ENCODE results near the gene NUP93. TPM values are rescaled to one million over a fixed set of nuclear protein-coding genes. Genes with fewer than 3 reads are reported as not detected.
"Not testable (repeated sequence)": the region's sequence is repeated elsewhere in the genome, so short reads cannot be mapped to it uniquely, and the experiment has no call there.

NUP93 gene
- total RNA-seq, 1 experiment from 2014 or later, result 144 TPM

GRCh38 chr16:56715126-56715525 lies 14.8 kb upstream of the NUP93 start (continued):
- TF ChIP-seq ATF3 (IDR thresholded peaks at IDR 0.05) (no peak), CBX3 (IDR thresholded peaks at IDR 0.05; ENCODE audit: low read depth) (no peak), MAX (IDR thresholded peaks at IDR 0.05) (no peak), ZFX (IDR thresholded peaks at IDR 0.05) (no peak), CEBPB (IDR thresholded peaks at IDR 0.05; ENCODE audit: low read depth) (no peak), REST (IDR thresholded peaks at IDR 0.05; ENCODE audit: low read depth) (no peak), ELF1 (IDR thresholded peaks at IDR 0.05; ENCODE audit: borderline replicate concordance, low read depth) (no peak), ZNF274 (IDR thresholded peaks at IDR 0.05; ENCODE audit: low read depth, low read length) (no peak)

GRCh38 chr16:56716761-56717160 lies 13.2 kb upstream of the NUP93 start:
- intact Hi-C loops (cut with micrococcal nuclease), result no loop called here
- Histone ChIP-seq H2AFZ (ENCODE audit: low read depth, low read length, poor library complexity, severe bottlenecking) (no peak overlapping the region), H3K9me2 (ENCODE audit: insufficient read depth) (no peaks in the 10 kb centered on the region), H3K27ac (ENCODE audit: low read depth, low read length) (no peak overlapping the region), H3K36me3 (ENCODE audit: control insufficient read depth in 1 of 2, insufficient read depth in 2 of 2, low read length in 2 of 2) (no peaks in the 10 kb centered on the region), H3K4me2 (ENCODE audit: low read length) (no peak overlapping the region), H4K20me1 (ENCODE audit: insufficient read depth) (no peaks in the 10 kb centered on the region), H3K9ac (ENCODE audit: low read length) (no peak overlapping the region), H3K4me1 (ENCODE audit: control insufficient read depth in 1 of 2, insufficient read depth in 2 of 2, low read length in 2 of 2) (no peaks in the 10 kb centered on the region), H3K9me3 (ENCODE audit: control insufficient read depth in 1 of 2, insufficient read depth in 1 of 2, low read depth in 1 of 2, low read length in 2 of 2) (no peaks in the 10 kb centered on the region), H3K79me2 (ENCODE audit: insufficient read depth, low read length) (no peaks in the 10 kb centered on the region), H3K4me3 (replicated peaks in 1 of 2; ENCODE audit: low read depth in 1 of 2, low read length in 2 of 2) (no peak overlapping the region), H3K27me3 (ENCODE audit: insufficient read depth, low read length) (no peaks in the 10 kb centered on the region)
- ATAC-seq (no peak), DNase-seq (ENCODE audit: low read depth, low spot score) (no peak)
- TF ChIP-seq FOSL1 (IDR thresholded peaks at IDR 0.05; ENCODE audit: low read depth) (no peak), POLR2AphosphoS5 (IDR thresholded peaks at IDR 0.05; ENCODE audit: low read depth, low read length) (no peak), ATF3 (IDR thresholded peaks at IDR 0.05) (no peak), TCF7L2 (IDR thresholded peaks at IDR 0.05; ENCODE audit: borderline replicate concordance, extremely low read depth, insufficient read depth, insufficient read length) (no peak), YY1 (IDR thresholded peaks at IDR 0.05; ENCODE audit: extremely low read depth, insufficient replicate concordance, low read depth, low read length) (no peak), SRF (IDR thresholded peaks at IDR 0.05; ENCODE audit: low read depth) (no peak), EGR1 (IDR thresholded peaks at IDR 0.05; ENCODE audit: low read depth) (no peak), MAX (IDR thresholded peaks at IDR 0.05) (no peak)
- CTCF ChIA-PET, result interaction anchor here (0.7 kb wide), 1 partner anchor 116 kb away, joined by 3 read pairs; no protein-coding TSS in a partner anchor
- RAD21 ChIA-PET (ENCODE audit: low non-redundant PET in 1 of 2, low total read pairs in 2 of 2, uncharacterized antibody in 2 of 2, unreplicated experiment in 2 of 2), result no interaction called here
- POLR2A ChIA-PET, result interaction anchor here (1.2 kb wide), 1 partner anchor 214 kb away, joined by 5 read pairs; no protein-coding TSS in a partner anchor
- BruUV-seq (replicated peaks), result no TSS peak

GRCh38 chr16:56717532-56717931 lies 12.4 kb upstream of the NUP93 start:
- H3K4me2 ChIP-seq (ENCODE audit: low read length); H3K4me1 ChIP-seq (ENCODE audit: control insufficient read depth in 1 of 2, insufficient read depth in 2 of 2, low read length in 2 of 2); RAD21 ChIA-PET (ENCODE audit: low non-redundant PET in 1 of 2, low total read pairs in 2 of 2, uncharacterized antibody in 2 of 2, unreplicated experiment in 2 of 2); DNase-seq (ENCODE audit: low read depth, low spot score); ATAC-seq; H3K36me3 ChIP-seq (ENCODE audit: control insufficient read depth in 1 of 2, insufficient read depth in 2 of 2, low read length in 2 of 2); intact Hi-C loops (cut with micrococcal nuclease); H3K27ac ChIP-seq (ENCODE audit: low read depth, low read length); H3K4me3 ChIP-seq (replicated peaks in 1 of 2; ENCODE audit: low read depth in 1 of 2, low read length in 2 of 2); H3K9ac ChIP-seq (ENCODE audit: low read length); H3K9me3 ChIP-seq (ENCODE audit: control insufficient read depth in 1 of 2, insufficient read depth in 1 of 2, low read depth in 1 of 2, low read length in 2 of 2); H2AFZ ChIP-seq (ENCODE audit: low read depth, low read length, poor library complexity, severe bottlenecking); H3K27me3 ChIP-seq (ENCODE audit: insufficient read depth, low read length); H3K79me2 ChIP-seq (ENCODE audit: insufficient read depth, low read length); H4K20me1 ChIP-seq (ENCODE audit: insufficient read depth); BruUV-seq (replicated peaks); H3K9me2 ChIP-seq (ENCODE audit: insufficient read depth): not testable (repeated sequence)
- CTCF ChIA-PET, result interaction anchor here (1.5 kb wide), 1 partner anchor 16 kb away, joined by 3 read pairs; no protein-coding TSS in a partner anchor
- POLR2A ChIA-PET, result interaction anchor here (1.2 kb wide), 1 partner anchor 214 kb away, joined by 5 read pairs; no protein-coding TSS in a partner anchor

Data from HCT116 (cell line).